GM19372 (cell line): ENCODE data around the gene CTRL.

Experiments
- ATAC-seq: cut with Tn5 transposase; IDR thresholded peaks from one replicate; pipeline ENCODE4 v1.9.1; 2021; ENCODE audit warnings: mild to moderate bottlenecking, low read depth, moderate library complexity; ENCODE audit not compliant: unreplicated experiment

CTRL gene

GRCh38 chr16:67963662-67964321, 32.1 kb upstream of the CTRL start:
- ATAC-seq: no peak

DNA sequence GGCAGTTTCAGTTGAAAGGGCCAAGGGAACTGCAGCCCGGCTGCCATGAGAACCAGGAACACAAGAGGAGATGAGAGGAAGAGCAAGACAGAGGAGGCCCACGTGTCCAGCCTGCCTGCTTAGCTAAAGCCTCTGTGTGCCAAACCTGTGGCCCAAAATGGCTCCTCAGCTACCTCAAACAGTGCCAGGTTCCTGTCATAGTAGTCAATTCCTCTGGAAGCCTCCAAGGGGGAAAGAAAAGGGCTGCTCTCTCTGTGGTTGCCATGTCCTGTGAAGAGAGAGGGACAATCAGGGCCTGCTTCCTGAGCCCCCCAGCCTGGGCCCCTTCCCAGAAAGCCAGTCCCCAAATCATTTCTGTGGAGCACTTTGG, 31.6 kb upstream of the CTRL start:
- no peak for ATAC-seq

- ATAC-seq: no peak
Observed at GRCh38 chr16:67962135-67962534, 30.5 kb upstream of the CTRL start.

DNA sequence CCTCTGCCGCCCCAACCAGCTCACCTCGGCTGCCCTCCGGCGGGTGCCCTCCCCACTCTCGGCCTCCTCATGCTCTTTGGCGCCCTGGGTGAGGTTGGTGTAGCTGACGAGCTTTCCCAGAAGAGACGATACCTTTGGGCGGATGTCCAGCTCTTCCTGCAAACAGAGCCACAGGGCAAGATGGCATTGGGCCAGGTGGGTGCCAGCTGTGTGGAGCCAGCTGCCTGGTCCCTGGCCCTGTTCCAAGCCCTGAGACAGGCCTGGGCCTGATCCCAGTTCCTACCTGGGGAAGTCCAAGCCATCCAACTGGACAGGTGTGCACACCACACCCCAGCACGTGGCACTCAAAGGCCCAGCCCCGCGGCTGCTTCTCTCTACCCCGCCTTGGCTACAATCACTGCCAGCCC, 29.9 kb upstream of the CTRL start:
- ATAC-seq: no peak

GRCh38 chr16:67959536-67960329, 28.1 kb upstream of the CTRL start:
- no peak for ATAC-seq

- no peak for ATAC-seq
Observed at GRCh38 chr16:67957622-67958021, 26.0 kb upstream of the CTRL start.

GRCh38 chr16:67954421-67955196, 22.9 kb upstream of the CTRL start:
- ATAC-seq: no peak

- ATAC-seq: no peak
Observed at GRCh38 chr16:67953641-67954375, 22.1 kb upstream of the CTRL start.

DNA sequence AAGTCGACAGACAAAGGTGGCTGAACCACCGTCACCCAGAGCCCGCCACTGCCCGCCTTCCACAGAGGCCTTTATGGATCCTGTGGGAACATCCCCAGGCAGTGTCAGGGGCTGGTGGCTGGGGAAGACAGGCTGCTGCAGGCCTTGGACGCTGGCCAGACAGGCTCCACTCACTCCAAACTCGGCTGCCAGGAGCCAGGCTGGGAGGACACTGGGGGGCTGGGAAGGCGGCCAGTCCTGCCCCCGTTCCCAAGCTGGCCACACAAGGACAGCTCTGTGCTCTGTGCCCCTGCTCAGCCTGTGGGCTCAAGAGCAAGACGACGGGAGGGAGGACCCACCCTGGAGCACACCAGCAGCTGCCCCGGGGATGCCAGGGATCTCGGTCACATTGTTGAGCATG, 19.8 kb upstream of the CTRL start:
- no peak for ATAC-seq

- no peak for ATAC-seq
Observed at GRCh38 chr16:67950335-67950843, 18.7 kb upstream of the CTRL start.

- ATAC-seq: no peak
Observed at GRCh38 chr16:67949645-67950044, 18.0 kb upstream of the CTRL start.

DNA sequence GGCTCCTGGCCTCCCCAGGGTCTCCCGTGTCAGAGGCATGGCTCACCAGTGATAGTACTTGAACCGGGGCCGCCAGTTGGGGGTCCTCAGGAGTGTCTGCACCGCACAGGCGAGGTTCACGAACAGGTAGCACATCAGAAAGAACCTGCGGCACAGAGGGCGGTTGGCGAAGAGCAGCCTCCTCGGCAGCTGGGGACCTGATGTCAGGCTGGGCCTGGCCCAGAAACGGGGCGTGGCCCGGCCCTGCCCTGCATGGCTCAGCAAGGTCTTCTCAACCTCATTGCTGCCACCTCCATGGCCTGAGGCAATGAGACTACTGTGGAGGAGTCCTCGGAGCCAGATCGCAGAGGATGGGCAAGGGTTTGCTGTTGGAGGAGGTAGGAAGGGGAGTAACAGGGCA, 16.4 kb upstream of the CTRL start:
- no peak for ATAC-seq

DNA sequence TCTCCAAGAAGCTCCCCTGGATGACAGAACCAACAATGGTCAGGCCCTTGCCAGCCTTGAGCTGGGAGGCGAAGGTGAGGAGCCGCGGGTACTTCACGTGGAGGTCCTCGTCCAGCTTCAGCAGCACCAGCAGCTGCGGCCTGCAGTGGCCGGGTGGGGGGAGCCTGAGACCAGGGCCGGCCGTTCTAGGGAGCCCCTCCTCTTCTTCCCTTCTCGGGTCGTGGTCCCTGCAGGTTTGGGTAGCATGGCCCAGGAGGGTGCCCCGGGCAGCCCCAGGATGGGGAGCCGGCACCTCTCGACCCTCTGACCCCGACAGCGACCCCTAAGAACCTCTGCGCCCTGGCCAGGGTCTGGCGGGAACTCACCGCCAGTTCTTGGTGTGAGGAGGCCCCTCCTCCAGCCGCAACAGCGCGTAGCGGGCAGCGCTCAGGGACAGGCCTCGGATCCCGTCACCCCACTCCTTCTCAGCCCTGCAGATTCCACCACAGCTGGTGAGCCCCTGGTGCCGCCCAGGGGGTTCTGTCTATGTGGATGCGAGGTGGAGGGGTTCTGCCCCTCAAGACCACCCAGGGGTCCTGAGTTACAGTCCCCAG, 15.4 kb upstream of the CTRL start:
- ATAC-seq: no peak

- no peak for ATAC-seq
Observed at GRCh38 chr16:67946128-67946569, 14.5 kb upstream of the CTRL start.

DNA sequence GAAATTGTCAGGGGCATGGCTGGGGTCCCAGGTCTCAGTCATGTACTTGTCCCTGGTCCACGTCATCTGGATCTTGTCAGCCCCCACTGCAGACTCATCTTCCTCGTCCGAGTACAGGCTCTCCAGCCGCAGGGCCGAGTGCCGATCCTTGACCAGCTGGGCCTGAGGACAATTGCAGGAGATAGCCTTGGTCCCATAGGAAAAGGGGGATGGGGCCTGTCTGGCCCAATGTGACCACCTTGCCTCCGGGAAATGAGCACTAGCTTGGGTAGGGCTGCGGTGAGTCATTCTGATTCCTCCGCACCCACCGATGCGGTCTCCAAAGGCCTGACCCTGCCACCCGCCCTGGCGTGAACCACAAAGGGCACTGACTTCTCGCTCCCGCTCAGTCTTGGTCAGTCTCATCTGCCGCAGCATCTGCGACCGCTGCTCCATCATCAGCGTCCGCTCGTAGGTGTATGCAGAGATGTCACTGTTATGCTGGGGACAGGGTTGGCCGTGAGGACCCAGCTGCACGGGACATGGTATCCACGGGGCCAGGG, 13.8 kb upstream of the CTRL start:
- no peak for ATAC-seq

GRCh38 chr16:67944690-67945391, 13.2 kb upstream of the CTRL start:
- ATAC-seq: no peak

DNA sequence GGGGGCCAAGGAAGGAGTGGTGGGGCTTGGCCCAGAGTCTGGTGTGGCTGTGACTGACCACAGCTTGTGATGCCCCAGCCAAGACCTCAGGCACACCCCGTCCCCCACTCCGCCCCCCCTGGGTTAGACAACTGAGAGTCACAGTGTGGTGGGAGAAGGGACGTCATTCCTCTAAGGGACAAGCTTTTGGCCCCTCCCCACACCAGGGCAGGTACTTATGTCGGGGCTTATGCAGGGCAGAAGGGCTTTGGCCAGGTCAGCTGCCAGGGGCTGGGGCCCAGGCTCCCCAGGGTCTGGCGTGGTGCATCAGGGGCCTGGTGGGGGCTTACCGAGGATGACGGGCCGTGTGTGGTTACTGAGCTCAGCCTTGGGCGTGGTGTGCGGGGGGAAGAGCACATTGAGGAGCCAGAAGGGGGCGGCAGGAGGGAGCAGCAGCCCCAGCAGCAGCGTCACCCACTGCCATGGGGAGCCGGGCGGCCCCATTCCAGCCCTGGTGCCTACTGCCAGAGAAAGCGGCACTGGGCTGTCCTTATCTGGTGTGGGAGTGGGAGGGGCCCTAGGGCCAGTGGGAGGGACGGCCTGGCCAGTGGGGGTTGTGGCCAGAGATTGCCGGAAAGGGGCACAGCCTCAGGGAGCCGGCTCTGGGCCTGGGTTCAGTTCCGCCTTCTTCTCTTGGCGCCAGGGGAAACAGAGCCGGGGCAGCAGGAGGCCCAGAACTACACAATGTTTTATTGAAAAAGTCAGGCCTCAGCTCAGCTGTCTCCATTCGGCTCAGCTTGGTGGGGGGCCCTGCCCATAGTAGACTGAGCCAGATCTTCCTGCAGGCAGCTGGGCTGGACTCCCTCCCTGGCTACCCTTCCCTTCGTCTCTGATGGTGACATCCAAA, 12.2 kb upstream of the CTRL start, which contains the start of gene LCAT:
TSS of gene LCAT (minus strand) at position 502 of the 886 bp plus-strand sequence. CDS start at position 483, 19 bp downstream.
- ATAC-seq: no peak

DNA sequence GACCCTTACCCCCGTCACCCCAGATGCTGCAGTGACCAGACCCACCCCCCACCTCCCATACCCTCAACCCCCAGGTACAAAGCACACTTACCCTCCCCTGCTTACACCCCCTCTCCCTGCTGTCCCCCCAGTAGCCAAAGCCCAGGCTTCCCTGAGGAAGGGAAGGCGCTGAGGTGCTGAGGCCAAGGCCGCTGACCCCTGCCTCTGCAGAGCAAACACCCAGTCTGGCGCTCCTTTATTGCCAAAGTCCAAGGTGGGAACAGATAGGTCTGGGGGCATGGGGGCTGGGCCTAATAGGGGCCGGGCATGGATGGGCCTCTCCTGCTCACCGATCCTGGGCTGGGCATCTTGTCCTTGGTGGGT, 11.6 kb upstream of the CTRL start:
- no peak for ATAC-seq
